NCI-H345 (cell line): ENCODE results near the gene REM2.
"Not testable (repeated sequence)": the region's sequence is repeated elsewhere in the genome, so short reads cannot be mapped to it uniquely, and the experiment has no call there.

Experiments used
- DNase-seq: peaks from one replicate; lab custom pipeline; 2025; lab: John Stamatoyannopoulos, UW

Gene REM2

DNA sequence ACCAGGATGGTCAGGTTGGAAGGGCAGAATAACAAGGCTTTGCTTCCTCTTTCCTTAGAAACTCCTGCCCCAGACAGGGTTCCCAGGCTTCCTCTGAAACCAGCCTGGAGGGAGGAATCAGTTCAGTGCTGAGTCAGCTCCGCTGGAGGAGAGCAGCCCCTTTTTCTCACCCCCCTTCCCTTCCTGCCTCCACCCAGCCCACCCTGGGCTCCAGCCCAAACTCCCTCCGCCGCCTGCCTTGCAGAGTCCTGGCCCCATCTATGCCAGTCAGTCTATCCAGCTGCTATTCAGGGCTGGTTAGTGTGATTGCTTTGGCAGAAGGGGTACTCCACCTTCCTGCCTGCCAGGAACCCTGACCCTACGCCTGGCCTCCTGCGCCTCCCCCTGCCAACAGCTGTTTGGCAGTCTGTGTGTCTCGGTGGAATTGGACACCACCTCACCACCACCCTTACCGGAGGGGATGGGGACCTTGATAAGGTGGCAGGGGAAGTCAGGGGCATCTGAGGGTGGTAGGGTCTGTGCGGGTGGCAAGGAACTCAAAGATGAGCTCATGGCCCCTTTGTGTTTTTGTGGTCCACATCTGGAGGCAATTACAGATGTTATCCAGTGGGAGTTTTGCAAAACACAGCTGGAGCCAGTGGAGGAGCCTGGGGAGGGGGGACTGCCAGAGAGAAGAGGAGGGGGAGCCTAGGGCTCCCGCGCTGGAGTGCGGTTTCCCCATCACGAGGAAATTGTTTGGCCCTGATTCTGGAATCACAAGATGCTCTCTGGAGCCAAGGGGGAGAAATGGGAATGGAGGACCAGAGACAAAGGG lies 34.5 kb upstream of the REM2 start:
- DNase-seq = no peak

DNA sequence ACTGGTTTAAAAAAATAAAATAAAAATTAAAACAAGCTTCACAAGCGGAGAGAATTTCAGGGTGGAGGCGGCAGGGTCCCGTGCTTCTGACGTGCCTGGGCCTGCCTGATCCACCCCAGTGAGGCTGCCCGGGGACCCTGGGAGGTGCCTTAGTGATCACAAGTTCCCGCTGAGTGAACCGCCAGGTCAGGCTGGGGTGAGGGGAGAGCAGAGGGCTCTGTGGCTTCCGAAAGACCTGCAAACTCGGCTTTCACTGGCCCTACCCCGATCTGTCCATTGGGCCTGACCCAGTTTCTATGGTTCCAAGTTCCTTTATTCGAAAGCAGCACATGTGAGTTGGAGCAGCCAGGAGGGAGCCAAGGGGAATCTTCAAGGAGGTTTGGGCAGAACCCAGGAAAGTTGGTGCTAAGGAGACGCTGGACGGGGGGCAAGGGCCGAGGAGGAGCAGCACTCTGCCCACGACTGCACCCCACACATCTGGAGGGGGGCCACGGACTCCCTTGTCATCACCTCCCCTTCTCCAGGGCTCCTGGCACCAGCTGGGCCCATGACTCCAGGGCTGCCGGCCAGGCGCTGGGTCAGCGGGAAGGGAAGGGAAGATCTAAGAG lies 33.7 kb upstream of the REM2 start:
- no peak for DNase-seq

DNA sequence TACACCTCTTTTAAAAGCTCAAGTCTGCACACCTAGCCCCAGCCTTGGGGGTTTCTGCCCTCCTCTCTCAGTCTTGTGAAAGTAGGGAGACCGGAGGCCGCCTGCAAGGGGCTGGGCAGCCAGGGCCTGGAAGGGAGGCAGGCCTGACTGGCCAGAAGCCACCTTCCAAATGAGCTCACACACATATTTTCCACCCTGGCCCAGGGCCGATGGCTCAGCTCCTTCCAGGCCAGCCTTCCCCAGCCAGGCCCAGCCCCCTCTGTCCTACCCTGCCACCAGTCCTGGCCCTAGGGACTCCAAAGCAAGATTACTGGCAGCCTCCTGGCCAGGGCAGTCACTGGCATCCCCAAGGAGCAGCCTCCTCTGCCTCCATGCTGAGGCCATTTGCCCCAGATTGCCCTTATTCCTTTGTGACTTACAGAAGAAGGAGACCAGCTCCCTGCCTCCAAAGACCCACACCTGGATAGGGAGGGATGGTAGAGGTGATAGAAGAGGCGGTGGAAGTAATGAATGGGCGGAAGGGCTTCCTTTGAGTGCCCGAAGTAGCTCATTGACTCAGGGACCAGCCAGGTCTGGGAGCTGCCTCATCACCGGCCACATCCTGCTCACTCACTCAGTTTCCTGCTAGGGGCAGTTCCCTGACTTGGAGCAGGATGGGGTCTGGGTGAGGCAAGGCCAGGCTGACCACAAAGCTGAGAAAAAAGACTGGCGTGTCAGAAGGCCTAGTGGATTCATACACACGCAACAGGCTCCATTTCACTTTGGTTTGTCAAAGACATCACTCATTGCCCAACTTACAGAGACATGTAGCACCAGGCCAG lies 31.9 kb upstream of the REM2 start:
- no peak for DNase-seq

DNA sequence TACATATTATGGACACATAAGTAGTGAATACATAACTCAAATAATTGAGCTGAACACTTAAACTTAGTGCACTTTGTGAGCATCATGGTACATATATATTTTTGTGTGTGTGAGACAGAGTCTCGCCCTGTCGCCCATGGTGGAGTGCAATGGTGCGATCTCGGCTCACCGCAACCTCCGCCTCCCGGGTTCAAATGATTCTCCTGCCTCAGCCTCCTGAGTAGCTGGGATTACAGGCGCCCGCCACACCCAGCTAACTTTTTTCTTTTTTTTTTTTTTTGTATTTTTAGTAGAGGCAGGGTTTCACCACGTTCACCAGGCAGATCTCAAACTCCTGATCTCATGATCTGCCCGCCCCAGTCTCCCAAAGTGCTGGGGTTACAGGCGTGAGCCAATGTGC lies 30.8 kb upstream of the REM2 start:
- not testable (repeated sequence) for DNase-seq

DNA sequence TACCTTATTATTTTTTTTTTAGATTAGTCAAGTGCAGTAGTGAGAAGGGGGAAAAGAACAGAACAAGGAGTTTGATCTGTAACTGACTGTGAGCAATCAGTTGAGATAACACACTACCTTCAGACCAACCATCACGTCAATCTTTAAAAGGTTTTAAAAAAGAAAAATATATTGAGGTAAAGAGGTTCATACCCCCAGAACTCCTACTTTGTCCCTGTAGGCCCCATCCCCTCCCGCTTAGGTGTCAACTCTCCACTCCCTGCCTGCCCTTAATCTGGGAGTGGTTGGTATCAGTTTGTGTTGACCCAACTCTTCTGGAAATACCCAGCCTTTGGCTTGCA lies 30.5 kb upstream of the REM2 start:
- DNase-seq = no peak

DNA sequence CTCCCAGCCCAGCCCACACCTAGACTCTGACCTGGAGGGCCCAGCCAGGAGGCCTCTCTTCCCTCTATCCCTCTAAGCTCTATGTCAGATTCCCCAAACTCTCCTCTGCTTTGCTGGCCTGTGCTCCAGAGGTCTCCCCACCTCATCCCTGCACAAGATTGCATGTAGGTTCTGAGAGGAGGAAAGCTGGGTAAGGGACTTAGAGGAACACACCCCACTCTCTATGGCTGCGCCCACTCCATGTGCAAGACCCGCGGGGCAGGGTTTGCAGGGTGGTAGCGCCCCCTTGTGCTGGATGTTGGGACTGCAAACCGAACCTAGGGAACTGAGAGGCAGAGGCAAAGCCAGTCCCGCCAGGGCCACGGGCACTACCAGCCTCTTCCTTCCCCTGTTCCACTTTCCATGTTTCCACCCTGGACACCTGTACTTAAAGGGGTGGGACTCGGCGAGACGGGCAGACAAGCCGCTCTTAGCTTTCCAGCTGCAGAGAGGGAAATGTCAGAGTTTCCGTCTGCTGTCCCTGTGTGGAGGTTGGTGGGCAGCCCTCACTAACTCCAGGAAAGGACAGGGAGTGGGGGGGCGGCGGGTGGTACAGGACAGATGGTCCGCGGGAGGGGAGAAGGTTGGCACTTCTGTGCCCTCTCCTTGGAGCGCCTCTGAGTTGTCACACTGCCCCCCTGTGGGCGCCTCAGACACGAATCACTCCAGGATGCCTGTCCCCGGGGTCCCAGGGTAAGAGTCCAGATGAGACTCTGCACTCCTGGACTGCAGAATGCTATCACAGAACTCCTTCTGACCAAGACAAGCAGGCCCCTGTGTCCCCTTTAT lies 29.9 kb upstream of the REM2 start:
- DNase-seq = peak; percentile 76

GRCh38 chr14:22854296-22854695 lies 28.7 kb upstream of the REM2 start:
- DNase-seq = not testable (repeated sequence)

- DNase-seq = no peak
Measured at GRCh38 chr14:22854963-22855724, 27.9 kb upstream of the REM2 start.

- DNase-seq = no peak
Measured at GRCh38 chr14:22856428-22856827, 26.6 kb upstream of the REM2 start.

- not testable (repeated sequence) for DNase-seq
Measured at GRCh38 chr14:22860377-22860776, 22.6 kb upstream of the REM2 start.

DNA sequence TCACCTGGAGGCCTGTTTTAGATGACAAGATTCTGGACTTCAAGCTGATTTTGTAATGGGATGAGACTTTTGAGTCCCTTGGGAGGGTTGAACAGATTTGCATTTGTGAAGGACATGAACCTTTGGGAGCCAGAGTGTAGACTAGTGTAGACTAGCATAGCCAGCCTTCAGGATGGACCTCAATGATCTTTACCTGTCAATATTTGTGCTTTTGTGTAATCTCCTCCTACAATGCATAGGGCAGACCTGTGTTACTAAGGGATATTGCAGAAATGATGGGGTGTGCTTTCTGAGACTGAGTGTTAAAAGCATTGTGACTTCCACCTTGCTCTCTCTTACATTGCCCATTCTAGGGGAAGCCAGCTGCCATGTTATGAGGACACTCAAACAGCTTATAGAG lies 21.4 kb upstream of the REM2 start:
- no peak for DNase-seq

DNA sequence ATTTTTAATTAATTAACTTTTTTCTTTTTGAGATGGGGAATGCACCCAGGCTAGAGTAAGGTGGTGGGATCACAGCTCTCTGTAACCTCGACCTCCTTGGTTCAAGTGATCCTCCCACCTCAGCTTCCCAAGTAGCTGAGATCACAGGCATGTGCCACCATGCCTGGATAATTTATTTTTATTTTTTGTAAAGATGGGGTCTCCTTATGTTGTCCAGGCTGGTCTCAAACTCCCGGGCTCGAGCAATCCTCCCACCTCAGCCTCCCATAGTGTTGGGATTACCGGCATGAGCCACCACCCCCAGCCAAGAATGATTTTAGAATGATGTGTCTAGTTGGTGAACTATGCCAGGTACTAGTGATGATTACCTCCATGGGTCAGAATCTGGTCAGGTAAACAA lies 18.0 kb upstream of the REM2 start:
- DNase-seq = no peak

DNA sequence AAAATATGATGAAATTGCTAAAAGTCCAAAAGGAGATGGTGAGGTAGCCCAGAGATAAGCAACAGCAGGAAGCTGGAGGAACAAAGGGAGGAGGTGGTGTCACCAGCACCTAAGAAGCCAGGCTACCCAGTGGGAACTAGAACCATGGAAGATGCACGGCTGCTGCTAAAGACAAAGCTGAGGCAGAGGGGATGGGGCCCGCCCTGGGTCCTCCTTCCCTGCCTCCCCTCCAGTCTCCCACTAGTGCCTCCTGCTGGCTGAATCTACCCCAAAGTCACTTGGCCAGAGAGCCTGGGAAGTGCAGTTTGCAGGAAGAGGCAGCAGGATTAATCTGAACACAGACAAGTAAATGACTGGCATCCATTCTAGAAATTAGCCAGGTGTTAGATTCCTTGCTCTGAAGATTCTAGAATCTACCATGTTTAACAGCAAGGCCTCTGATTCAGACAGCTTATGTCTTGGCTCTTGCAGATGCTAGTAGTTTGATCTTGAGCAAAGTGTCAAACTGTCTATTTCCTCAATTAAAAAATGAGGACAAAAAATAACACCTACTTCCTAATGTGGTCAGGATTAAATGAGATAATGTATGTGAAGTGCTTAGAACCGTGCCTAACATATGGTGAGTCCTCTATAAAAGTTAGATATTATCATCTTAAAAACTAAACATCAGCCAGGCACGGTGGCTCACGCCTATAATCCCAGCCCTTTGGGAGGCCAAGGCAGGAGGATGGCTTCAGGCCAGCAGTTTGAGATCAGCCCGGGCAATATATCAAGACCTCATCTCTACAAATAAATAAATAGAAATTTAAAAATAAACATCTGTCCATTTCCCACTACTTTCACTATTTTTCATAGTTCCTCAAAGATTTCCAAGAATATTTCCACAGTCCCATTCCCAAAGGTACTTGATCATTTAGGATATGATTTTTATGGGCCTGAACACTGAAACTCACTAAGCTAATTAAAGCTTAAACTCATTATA lies 17.3 kb upstream of the REM2 start:
- no peak for DNase-seq

GRCh38 chr14:22866874-22867273 lies 16.1 kb upstream of the REM2 start:
- no peak for DNase-seq

DNA sequence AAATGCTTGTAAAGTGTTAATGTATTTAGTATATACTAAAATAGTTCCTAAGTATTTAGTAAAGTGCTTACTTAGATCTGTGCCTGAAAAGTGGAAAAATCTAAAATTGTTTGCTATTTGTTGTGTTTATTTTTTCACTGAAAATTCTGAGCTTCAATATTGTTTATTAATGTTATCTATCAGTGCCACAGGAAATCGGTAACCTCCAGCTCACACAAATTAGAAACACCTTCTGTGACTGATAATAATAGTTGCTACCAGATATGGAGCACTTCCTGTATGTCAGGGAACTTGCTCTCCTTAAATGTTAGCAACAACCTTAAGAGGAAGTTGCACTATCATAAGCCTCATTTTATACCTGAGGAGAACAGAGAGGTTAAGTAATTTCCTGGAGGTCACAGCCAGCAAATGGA lies 12.2 kb upstream of the REM2 start:
- DNase-seq = no peak

DNA sequence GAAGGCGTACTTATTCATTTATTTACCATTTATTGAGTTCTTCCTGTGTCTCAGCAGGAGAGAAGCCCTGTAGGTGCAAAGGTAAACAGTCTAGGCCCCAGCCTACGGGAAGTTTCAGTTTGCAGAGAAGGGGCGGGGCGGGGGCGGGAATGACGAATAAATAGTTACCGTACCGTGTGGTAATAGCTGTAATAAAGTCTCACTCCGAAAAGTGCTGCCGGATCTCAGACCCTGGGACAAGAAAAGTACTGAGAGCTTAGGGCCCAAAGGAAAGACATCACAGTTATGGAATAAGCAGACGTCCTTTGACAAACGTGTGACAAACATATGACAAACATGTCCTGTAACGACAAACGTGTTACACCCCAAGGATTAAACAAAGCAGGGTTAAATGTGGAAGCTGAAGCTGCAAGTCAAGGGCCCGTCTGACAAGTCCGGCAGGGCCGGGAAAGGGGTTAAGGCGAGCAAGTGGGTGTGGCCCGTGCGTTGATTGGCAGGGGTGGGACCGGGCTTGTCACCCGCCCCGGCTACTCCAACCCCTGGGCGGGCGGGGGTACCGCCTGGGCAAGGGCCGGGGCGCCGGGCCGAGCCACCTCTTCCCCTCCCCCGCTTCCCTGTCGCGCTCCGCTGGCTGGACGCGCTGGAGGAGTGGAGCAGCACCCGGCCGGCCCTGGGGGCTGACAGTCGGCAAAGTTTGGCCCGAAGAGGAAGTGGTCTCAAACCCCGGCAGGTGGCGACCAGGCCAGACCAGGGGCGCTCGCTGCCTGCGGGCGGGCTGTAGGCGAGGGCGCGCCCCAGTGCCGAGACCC lies 11.6 kb upstream of the REM2 start, which contains the start of gene LRP10:
LRP10 (plus strand) TSS at position 517 of the 809 bp plus-strand sequence. CDS start 564 bp downstream, outside the sequence.
- peak; percentile 81 for DNase-seq

DNA sequence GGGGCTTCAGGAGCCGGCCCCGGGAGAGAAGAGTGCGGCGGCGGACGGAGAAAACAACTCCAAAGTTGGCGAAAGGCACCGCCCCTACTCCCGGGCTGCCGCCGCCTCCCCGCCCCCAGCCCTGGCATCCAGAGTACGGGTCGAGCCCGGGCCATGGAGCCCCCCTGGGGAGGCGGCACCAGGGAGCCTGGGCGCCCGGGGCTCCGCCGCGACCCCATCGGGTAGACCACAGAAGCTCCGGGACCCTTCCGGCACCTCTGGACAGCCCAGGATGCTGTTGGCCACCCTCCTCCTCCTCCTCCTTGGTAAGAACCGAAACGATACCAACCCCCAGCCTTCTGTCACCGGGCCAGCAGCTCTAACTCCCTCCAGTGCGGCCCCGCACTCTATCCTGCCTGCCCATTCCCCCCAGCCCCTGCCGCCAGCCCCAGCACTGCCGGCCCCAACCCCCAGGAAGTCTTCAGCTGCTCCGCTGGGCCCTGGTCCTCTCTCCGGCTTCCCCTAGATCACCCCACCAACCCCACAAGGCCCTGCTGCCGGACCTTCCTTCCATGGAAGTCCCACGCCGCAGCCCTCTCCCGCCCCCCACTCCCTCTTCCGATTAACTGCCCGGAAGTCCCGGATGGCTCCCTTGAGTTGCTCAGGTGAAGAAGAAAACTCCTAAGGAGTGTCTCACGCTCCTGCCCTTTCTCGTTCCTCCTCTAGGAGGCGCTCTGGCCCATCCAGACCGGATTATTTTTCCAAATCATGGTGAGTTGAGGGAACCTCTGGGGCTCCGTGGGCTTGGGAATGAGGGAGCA lies 10.8 kb upstream of the REM2 start:
- peak; percentile 82 for DNase-seq

DNA sequence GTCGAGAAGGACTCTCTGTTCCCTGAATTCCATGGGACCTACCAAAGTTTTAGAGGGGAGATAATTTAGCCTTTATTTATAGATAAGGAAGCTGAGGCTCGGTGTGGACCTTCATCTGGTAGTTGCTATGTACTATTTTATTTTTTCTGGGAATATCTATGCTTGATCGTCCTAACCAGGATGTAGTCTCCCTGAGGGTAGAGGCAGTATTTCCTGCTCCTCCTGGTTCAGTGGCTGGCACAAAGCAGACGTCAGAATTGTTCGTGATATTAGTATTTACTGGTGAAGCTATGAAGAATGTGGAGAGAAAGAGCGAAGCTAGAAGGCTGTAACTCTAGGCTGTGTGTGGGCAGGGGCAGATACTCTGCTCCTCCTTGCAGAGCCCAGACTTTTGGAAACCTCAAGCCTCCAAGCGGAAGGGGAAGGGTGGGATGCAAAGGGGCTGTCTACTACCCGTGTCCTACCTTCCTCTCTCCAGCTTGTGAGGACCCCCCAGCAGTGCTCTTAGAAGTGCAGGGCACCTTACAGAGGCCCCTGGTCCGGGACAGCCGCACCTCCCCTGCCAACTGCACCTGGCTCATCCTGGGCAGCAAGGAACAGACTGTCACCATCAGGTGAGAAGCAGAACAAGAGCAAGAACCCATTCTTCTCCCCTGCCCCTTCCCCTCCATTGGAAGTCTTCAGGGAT lies 10.0 kb upstream of the REM2 start:
- DNase-seq = no peak
